GM12873 (cell line): ENCODE data around the gene CDC20.

Experiments
- CTCF ChIP-seq: IDR thresholded peaks from 2 replicates; pipeline ENCODE4 v1.5.1; 2012; ENCODE audit warnings: low read depth, mild to moderate bottlenecking, moderate library complexity, low read length, control low read depth; ENCODE audit not compliant: insufficient read depth; ENCODE audit errors: missing control alignments

The CDC20 gene

DNA sequence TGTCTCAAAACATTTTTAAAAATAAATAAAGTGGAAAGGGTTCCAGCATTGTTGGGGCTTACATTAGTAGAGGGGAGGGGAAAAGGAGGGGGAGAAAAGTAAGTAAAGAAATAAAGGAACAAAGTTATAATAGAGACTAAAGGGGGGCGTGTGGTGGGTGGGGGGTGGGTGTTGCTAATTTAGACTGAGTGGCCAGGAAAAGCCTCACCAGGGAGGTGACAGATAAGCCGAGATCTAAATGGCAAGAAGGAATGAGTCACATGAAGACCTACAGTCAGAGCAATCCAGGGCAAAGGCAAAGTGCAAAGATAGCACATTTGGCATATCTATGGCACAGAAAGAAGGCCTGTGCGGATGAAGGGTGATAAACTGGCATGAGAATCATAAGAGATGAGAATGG is 13.7 kb upstream of the CDC20 start:
- no peak for TF ChIP-seq CTCF

DNA sequence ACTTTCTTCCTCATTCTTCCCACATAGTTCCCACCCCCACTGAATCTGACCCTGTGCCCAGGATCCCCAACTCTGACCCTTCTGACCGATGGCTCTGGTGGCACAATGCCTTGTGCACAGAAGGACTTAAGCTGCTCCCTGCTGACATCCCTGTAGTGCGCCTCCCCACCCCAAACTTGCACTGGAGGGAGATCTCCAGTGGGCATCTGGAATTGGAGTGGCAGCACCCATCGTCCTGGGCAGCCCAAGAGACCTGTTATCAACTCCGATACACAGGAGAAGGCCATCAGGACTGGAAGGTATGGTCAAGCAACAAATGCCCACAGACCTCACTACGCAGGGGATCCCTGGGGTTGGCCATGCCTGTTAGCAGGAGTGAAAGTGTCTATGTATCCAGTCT is 12.1 kb upstream of the CDC20 start:
- TF ChIP-seq CTCF, result no peak

DNA sequence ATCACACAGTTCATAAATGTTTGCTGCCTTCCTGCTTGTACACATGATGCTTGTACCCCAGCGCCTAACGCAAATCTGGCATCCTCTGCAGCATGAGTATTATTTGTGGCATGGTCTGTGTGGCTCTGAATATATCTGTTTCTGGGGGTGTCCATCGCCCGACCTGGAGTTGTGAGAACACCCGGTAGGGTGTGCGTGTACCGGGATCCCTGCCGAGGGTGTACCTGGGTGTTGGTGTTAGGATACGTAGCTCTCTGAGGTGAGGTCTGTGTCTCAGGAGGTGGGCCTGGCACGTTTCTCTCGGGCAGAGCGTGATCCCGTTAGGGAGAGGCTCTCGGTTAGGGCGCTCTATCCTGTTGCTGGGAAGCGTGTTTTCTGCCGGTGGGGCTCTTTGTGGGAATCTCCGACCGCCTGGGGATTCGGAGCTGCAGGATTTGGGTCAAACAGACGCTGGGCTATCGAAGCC is 10.4 kb upstream of the CDC20 start:
- no peak for TF ChIP-seq CTCF

DNA sequence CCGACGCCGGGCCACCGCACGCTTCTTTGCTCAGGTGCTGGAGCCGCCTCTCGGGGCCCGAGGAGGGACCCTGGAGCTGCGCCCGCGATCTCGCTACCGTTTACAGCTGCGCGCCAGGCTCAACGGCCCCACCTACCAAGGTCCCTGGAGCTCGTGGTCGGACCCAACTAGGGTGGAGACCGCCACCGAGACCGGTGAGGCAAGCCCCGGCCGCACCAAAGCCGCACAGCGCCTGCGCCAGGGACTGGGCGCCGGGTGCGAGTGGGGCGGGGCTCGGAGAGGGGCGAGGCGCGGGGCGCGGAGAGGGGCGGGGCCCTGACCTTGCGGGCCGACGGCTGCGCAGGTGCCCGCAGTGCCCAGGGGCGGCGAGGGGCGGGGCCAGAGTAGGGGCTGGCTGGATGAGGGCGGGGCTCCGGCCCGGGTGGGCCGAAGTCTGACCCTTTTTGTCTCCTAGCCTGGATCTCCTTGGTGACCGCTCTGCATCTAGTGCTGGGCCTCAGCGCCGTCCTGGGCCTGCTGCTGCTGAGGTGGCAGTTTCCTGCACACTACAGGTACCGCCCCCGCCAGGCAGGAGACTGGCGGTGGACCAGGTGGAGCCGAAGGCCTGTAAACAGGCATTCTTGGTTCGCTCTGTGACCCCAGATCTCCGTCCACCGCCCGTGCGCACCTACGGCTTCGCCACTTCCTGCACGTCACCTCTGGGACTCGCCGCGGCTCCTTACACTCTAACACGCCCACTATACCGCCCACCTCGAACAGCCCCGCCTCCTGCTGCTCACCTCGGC is 9.8 kb upstream of the CDC20 start:
- no peak for TF ChIP-seq CTCF

- TF ChIP-seq CTCF, result no peak
These were observed 9.0 kb upstream of the CDC20 start for GRCh38 chr1:43349594-43350306.

GRCh38 chr1:43350976-43351375 is 7.8 kb upstream of the CDC20 start:
- no peak for TF ChIP-seq CTCF

GRCh38 chr1:43351421-43352350 is 7.1 kb upstream of the CDC20 start:
- TF ChIP-seq CTCF, result no peak
